NCI-H2196 (cell line): ENCODE results near the gene LAMTOR4.
A peak's percentile ranks its signal among the peaks of the same experiment; 100 is the strongest.

Experiments used
- DNase-seq: peaks from one replicate; lab custom pipeline; 2025; ENCODE audit not compliant: unreplicated experiment; lab: John Stamatoyannopoulos, UW

LAMTOR4 gene

GRCh38 chr7:100152937-100153666 lies 4.4 kb downstream of the LAMTOR4 start:
- no peak for DNase-seq

- DNase-seq, result no peak
Observed at GRCh38 chr7:100153708-100154535, 5.2 kb downstream of the LAMTOR4 start.

GRCh38 chr7:100154651-100155491 lies 6.2 kb downstream of the LAMTOR4 start:
- no peak for DNase-seq

GRCh38 chr7:100155553-100156317 lies 7.0 kb downstream of the LAMTOR4 start:
- DNase-seq, result no peak

- no peak for DNase-seq
Observed at GRCh38 chr7:100156331-100157068, 7.8 kb downstream of the LAMTOR4 start.

- peak; percentile 28 for DNase-seq
Observed at GRCh38 chr7:100157069-100157333, 8.3 kb downstream of the LAMTOR4 start.

- peak; percentile 44 for DNase-seq
Observed at GRCh38 chr7:100157334-100158228, 8.9 kb downstream of the LAMTOR4 start.

- peak; percentile 88 for DNase-seq
Observed at GRCh38 chr7:100158229-100159098, 9.7 kb downstream of the LAMTOR4 start, which contains the start of gene TRAPPC14. TRAPPC14 (minus strand) TSS chr7:100158723; CDS start chr7:100158499, 224 bp downstream.

GRCh38 chr7:100159099-100159623 lies 10.4 kb downstream of the LAMTOR4 start:
- no peak for DNase-seq

GRCh38 chr7:100160067-100160466 lies 11.3 kb downstream of the LAMTOR4 start:
- DNase-seq, result no peak

GRCh38 chr7:100163006-100163531 lies 14.4 kb downstream of the LAMTOR4 start:
- no peak for DNase-seq

GRCh38 chr7:100163871-100164270 lies 15.2 kb downstream of the LAMTOR4 start:
- DNase-seq, result no peak

- no peak for DNase-seq
Observed at GRCh38 chr7:100166317-100166940, 17.7 kb downstream of the LAMTOR4 start.

- no peak for DNase-seq
Observed at GRCh38 chr7:100166970-100167911, 18.5 kb downstream of the LAMTOR4 start.

GRCh38 chr7:100167912-100168323 lies 19.2 kb downstream of the LAMTOR4 start:
- no peak for DNase-seq
